22Rv1 (cell line): ENCODE data around the gene FGGY.

ENCODE experiments used
- CTCF ChIP-seq: fragments of 450-650 bp; IDR thresholded peaks from 2 replicates; pipeline ENCODE4 v1.5.1; 2017; ENCODE audit warnings: mild to moderate bottlenecking
- ZFX ChIP-seq: fragments of 450-650 bp; IDR thresholded peaks from 2 replicates; pipeline ENCODE4 v1.6.1; 2017; ENCODE audit warnings: antibody characterized with exemption, borderline replicate concordance

- no peak for TF ChIP-seq CTCF
- TF ChIP-seq ZFX, result no peak
Observed at GRCh38 chr1:59556398-59556797, 259.5 kb downstream of the FGGY start.
